ENCODE data around the gene OPCML.

Gene OPCML

GRCh38 chr11:132983641-132983978 lies 548.7 kb downstream of the OPCML start:
- in situ Hi-C loops (cut with MboI; ENCODE audit: low sequenced_read_pairs, unreplicated experiment) = no loop called here
- DNase-seq (ENCODE audit: low spot score) = no peak
- TF ChIP-seq CTCF (IDR thresholded peaks at IDR 0.05; ENCODE audit: borderline replicate concordance, control extremely low read depth, extremely low read depth, insufficient read depth, missing control alignments) = no peak

GRCh38 chr11:132982772-132983640 lies 549.3 kb downstream of the OPCML start:
- in situ Hi-C loops (cut with MboI; ENCODE audit: low sequenced_read_pairs, unreplicated experiment) = no loop called here
- no peak for TF ChIP-seq CTCF (IDR thresholded peaks at IDR 0.05; ENCODE audit: borderline replicate concordance, control extremely low read depth, extremely low read depth, insufficient read depth, missing control alignments)
- no peak for DNase-seq (ENCODE audit: low spot score)

GRCh38 chr11:132981131-132981956 lies 551.0 kb downstream of the OPCML start:
- in situ Hi-C loops (cut with MboI; ENCODE audit: low sequenced_read_pairs, unreplicated experiment) = no loop called here
- no peak for TF ChIP-seq CTCF (IDR thresholded peaks at IDR 0.05; ENCODE audit: borderline replicate concordance, control extremely low read depth, extremely low read depth, insufficient read depth, missing control alignments)
- no peak for DNase-seq (ENCODE audit: low spot score)

- no peak for TF ChIP-seq CTCF (IDR thresholded peaks at IDR 0.05; ENCODE audit: borderline replicate concordance, control extremely low read depth, extremely low read depth, insufficient read depth, missing control alignments)
- in situ Hi-C loops (cut with MboI; ENCODE audit: low sequenced_read_pairs, unreplicated experiment) = no loop called here
- no peak for DNase-seq (ENCODE audit: low spot score)
Observed at GRCh38 chr11:132980670-132981069, 551.6 kb downstream of the OPCML start.

GRCh38 chr11:132977746-132978145 lies 554.6 kb downstream of the OPCML start:
- no peak for TF ChIP-seq CTCF (IDR thresholded peaks at IDR 0.05; ENCODE audit: borderline replicate concordance, control extremely low read depth, extremely low read depth, insufficient read depth, missing control alignments)
- in situ Hi-C loops (cut with MboI; ENCODE audit: low sequenced_read_pairs, unreplicated experiment) = no loop called here
- no peak for DNase-seq (ENCODE audit: low spot score)

GRCh38 chr11:132977241-132977640 lies 555.1 kb downstream of the OPCML start:
- in situ Hi-C loops (cut with MboI; ENCODE audit: low sequenced_read_pairs, unreplicated experiment) = no loop called here
- TF ChIP-seq CTCF (IDR thresholded peaks at IDR 0.05; ENCODE audit: borderline replicate concordance, control extremely low read depth, extremely low read depth, insufficient read depth, missing control alignments) = no peak
- no peak for DNase-seq (ENCODE audit: low spot score)
